ENCODE measurements around the gene PEX6. TPM values are rescaled to one million over a fixed set of nuclear protein-coding genes. Genes with fewer than 3 reads are reported as not detected.

Gene PEX6
- total and polyA plus RNA-seq, 2 experiments from 2014 or later, result 6.5 to 25.1 TPM

DNA sequence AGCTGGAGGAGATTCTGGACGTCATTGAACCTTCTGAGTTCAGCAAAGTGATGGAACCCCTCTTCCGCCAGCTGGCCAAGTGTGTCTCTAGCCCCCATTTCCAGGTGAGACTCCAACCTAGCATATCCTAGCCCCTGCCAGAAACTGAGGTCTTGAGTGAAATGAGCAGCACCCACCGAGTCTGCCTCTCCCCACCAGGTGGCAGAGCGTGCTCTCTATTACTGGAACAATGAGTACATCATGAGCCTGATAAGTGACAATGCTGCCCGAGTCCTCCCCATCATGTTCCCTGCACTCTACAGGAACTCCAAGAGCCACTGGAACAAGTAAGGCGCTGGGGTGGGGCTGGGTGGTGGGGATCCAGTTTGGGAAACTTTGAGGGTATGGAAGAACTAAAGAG lies 30.1 kb upstream of the PEX6 start (continued):
- TF ChIP-seq ZNF462 (CRISPR knock-in tag; IDR thresholded peaks at IDR 0.05), result no peak
- TF ChIP-seq EZH2 (IDR thresholded peaks at IDR 0.05; ENCODE audit: low read depth, unreplicated experiment), result no peak
- no peak for TF ChIP-seq ZNF114 (CRISPR knock-in tag; IDR thresholded peaks at IDR 0.05)

- Mint-ChIP-seq H3K4me3 (no peak overlapping the region), H3K4me1 (peaks cover 9% of the 10 kb centered on the region), H3K27me3 (ENCODE audit: insufficient read depth, low read depth, poor library complexity) (peaks cover 5% of the 10 kb centered on the region), H3K36me3 (ENCODE audit: low read depth) (peaks cover 56% of the 10 kb centered on the region), H3K9me3 (no peaks in the 10 kb centered on the region), H3K27ac (no peak overlapping the region)
- Histone ChIP-seq H3K27me3 (ENCODE audit: insufficient read depth) (no peaks in the 10 kb centered on the region), H3K4me1 (ENCODE audit: insufficient read depth) (0 out of 2 replicates have a peak, but pooled peaks cover 5% of the 10 kb centered on the region), H2AFZ (no peak overlapping the region), H4K20me1 (replicated peaks; ENCODE audit: insufficient read depth) (peaks cover 12% of the 10 kb centered on the region), H3K79me2 (replicated peaks; ENCODE audit: insufficient read depth) (peaks cover 8% of the 10 kb centered on the region), H3K9me2 (ENCODE audit: insufficient read depth) (no peaks in the 10 kb centered on the region), H3K27ac (ENCODE audit: low read depth) (no peak overlapping the region), H3K36me3 (ENCODE audit: insufficient read depth) (peaks cover 10% of the 10 kb centered on the region; the same call in 1 of the 2 replicates), H3F3A (replicated peaks; ENCODE audit: low read depth) (0 out of 2 replicates have a peak, but pooled peaks cover 12% of the 10 kb centered on the region), H3K4me2 (no peak overlapping the region), H3K4me3 (no peak overlapping the region)
- TF ChIP-seq CREB1 (CRISPR knock-in tag; IDR thresholded peaks at IDR 0.05; ENCODE audit: low read depth), result no peak
- no peak for TF ChIP-seq EZH2phosphoT487 (IDR thresholded peaks at IDR 0.05; ENCODE audit: unreplicated experiment)
- TF ChIP-seq EZH2 (IDR thresholded peaks at IDR 0.05; ENCODE audit: low read depth, unreplicated experiment), result no peak
- ATAC-seq (no peak), DNase-seq (ENCODE audit: low spot score) (no peak)
Observed at GRCh38 chr6:43007126-43007525, 28.1 kb upstream of the PEX6 start.

All from GM23338 (cell line).